GM19468 (cell line): Measurements from ENCODE around the gene ATXN1.

Experiments used
- ATAC-seq: cut with Tn5 transposase; IDR thresholded peaks from one replicate; pipeline ENCODE4 v1.9.1; 2021; ENCODE audit warnings: mild to moderate bottlenecking, moderate library complexity, moderate number of reproducible peaks; ENCODE audit not compliant: unreplicated experiment; ENCODE audit errors: extremely low read depth

Gene ATXN1

DNA sequence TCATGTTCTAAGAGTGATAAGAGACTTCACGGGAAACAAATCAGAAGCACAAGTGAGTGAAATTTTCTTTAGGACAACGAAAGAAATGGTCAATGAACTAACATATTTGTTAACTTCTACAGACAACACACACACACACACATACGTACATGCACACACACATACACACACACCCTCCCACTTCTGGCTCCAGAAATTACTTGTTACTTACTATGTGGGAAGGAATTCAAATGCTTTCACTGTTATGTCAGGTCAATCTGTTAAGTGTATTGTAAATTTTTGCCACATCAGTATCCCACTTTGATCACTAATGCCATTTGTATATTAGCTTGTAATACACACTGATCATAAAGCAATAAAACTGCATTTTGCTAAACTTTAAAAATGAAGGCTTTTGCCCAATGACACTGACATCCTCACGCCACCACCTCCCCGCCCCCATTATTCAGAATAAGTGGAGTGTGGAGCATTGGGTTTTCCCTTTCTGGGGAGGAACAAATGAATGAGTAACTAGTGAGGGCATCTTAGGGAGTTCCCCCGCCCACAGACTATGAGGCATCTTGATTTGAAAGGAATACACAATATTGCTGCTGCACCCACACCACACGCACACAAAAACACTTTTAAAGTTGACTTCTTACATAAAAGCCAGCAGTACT is 76.2 kb downstream of the ATXN1 start:
- no peak for ATAC-seq

GRCh38 chr6:16684195-16684689 is 77.0 kb downstream of the ATXN1 start:
- no peak for ATAC-seq

DNA sequence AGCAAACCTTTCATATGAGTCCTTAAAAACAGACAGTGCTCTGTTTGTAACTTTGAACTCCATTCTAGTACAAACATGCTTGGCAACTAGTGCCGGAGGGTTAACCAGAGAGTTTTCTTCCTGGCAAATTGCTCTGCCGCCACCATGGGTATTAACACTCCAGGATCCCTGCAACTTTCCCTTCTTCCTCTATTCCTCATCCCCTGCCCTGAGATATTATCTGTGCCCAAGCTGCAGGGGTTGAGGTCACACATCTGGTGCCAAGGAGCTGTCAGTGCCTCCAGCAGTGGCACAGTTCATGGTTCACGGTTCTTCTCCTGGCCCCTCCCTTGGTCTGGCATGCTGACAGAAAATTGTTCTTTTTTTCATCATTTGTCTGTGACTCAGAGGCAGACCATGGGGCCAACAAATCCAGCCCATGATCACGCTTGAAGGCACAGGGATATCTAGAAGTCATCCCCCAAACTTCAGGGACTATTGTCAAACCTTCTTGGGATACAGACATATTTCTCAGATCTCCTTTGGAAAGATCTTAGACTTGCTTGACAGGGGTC is 77.5 kb downstream of the ATXN1 start:
- ATAC-seq: no peak

DNA sequence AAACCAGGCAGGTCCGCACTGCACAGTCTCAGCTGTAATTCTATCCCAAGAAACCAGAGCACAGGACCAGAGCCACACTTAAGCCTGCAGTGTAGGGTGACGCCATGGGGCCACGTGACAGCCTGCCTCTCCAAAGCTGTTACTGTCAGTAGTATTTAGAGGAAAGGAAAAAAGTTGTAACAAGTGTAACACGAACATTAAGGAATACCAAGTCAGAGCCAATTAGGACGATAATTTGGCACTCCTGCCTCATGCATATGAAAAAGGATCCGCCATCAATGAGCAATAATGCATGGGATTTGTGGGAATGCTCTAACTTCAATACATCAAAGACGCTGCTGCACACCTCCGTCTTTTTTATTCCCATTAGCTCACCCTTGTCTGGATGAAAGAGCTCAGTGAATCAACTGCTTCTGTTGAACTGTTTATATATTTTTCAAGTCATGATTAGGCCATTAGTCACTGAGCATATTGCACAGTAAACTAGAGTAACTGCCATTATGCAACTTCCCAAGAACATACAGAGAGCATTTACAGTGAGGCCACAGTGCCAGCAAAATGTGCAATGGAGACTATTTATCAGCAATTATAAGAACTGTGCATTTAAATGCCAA is 79.9 kb downstream of the ATXN1 start:
- no peak for ATAC-seq

GRCh38 chr6:16679050-16679449 is 82.2 kb downstream of the ATXN1 start:
- ATAC-seq: no peak

DNA sequence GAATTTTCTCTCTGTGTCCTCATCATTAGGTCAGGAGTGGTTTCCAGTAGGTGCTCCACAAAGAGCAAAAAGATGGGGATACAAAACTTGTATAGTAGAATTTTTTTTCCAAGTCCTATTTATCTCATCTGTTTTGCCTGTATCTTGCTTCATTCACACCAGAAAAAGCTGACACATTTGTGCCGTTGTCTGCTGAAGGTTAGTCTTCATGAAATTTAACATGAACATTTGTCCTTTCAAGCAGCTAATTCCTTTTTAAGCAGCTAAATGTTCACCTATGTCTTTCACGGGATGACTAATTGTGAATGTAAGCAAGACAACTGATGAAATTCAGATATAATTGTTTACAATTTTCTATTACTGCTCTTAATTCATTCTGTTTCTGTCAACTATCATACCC is 83.8 kb downstream of the ATXN1 start:
- no peak for ATAC-seq

GRCh38 chr6:16676978-16677377 is 84.3 kb downstream of the ATXN1 start:
- no peak for ATAC-seq

DNA sequence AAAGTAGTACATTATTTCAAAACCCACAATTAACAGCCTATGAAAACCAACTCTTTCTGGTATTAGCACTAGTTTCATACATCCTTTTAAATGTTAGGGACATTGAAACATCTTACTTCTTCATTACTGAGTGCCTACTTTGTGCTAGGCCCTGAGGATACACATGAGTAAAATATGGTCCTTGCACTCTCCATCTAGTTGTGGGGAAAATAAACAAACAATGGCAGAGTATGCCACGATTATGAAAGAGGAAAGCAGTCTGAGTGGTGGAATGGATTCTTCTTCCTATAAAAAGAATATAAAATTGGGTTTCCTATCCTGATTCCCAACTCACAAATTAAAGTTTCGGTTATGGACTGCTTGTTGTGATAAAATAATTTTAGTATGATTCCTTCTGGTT is 84.9 kb downstream of the ATXN1 start:
- no peak for ATAC-seq

- ATAC-seq: no peak
Observed at GRCh38 chr6:16674801-16675392, 86.4 kb downstream of the ATXN1 start.

GRCh38 chr6:16673011-16673797 is 88.1 kb downstream of the ATXN1 start:
- ATAC-seq: no peak

DNA sequence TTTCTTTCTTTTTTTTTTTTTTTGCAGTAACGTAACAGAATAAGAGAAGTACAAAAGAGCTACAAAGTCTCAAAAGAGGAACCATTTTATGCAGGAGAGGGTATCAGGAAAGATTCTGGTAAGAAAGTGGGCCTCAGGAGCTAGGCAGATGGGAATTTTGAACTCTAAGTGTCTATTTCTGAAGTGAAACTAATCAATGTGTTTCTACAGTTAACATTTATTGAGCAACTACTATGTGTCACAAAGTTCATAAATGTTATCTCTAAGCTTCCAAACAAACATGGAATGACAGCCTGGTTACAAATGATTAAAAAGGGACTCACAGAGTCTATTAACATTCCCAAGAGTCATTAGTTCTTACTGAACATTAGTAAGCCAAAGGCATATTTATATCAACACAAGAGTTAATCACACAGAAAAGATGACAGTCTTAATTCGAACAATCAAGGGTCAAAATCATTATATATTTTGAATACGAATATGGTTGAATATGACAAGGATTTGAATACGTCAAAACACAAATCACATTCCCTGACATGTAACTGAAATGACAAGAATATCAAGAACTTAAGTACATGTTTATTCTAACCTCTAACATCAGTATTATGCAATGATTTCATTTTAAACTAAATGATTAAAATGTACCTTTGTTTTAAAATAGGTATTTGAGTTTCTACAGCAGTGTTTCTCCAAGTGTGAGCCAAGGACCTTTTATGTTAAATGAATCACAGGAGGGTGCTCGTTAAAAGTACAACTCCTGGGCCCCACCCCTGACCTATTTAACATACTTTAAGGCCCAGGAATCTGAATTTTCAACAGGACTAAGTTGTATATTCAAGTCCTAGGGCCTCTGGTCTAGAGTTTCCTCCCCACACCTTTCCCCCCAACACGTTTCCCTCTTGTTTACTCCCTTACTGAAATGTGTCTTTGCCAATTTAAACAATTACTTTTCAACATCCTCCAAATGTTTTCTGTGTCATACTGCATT is 89.7 kb downstream of the ATXN1 start:
- no peak for ATAC-seq

DNA sequence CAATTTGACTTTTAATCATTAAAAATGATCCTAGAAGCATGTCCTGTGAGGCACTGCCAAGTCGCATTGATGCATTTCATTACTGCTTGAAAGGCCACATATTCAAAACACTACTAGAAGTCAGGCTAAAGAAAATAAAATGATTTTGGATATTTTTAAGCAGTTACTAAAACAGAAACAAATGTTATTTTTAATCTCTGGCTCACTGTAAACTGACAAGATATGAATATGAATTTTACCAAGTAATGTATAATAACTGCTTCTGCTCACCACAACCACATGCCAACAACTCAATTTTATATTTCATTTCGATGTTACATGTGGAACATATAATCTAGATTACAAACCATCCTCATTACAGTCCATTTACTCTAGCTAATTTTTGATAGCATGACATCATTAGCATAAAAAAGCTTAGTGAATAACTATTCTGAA is 90.6 kb downstream of the ATXN1 start:
- no peak for ATAC-seq

DNA sequence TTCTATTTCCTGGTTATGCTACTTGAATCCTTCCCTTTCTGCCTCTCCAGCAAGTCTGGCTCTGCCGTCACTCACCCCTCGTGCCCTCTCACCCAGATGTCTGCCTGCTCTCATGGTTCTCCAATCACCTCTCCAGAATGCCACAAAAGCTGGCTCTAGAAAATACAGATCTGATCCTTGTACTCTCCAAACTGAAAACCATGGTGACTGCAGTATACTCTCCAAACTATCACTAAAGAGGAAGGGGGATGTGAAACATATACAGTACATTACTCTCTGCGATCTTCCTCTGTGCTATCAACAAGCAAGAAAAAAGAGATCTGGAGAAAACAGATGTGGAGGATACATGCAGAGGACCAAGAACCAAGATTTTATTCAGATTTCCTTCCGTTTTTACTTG is 91.1 kb downstream of the ATXN1 start:
- ATAC-seq: no peak

DNA sequence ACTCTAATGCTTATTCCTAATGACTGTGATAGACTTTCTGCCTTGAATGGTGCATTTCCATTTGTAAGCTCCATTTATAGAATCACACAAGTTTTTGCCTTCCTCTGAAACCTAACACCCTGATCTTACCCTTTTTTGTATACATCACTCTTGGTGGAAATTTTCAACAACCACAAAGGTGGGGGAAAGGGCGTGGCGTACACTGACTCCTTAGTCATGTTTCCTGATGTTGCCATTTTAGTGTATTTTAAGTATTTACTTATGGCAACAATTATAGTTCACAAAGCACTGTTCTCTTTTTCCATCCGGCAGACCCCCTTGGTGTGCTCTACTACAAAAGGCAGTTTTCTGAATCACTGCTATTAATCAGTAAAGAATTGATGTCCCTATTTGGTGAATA is 92.0 kb downstream of the ATXN1 start:
- ATAC-seq: no peak

DNA sequence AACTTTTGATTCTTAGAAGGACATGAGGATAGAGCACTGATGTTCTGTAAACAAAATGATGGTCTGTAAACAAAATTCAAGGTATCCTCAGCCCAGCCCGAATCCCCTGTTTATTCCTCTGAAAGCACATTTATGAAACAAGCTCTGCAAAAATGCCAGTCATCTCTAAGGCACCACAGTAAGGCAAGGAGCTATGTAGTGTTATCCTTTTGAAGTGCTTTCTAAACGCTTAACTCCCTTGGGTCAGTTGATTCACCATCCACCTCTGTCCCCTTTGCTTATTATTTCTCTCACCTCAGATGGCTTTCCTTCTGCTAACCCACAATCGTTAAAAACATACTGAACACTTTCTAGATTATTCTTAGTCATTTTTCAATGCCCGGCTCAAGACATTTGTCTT is 93.8 kb downstream of the ATXN1 start:
- ATAC-seq: no peak

DNA sequence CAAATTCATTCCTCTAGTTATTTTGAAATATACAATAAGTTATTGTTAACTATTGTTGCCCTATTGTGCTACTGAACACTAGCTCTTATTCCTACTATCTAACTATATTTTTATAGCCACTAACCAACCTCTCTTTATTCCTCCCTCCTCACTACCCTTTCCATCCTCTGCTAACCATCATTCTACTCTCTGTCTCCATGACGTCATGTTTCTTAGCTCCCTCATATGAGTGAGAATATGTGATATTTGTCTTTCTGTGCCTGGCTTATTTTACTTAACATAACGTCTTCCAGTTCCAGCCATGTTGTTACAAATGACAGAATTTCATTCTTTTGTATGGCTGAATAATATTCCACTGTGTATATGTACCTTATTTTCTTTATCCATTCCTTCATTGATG is 95.3 kb downstream of the ATXN1 start:
- no peak for ATAC-seq

DNA sequence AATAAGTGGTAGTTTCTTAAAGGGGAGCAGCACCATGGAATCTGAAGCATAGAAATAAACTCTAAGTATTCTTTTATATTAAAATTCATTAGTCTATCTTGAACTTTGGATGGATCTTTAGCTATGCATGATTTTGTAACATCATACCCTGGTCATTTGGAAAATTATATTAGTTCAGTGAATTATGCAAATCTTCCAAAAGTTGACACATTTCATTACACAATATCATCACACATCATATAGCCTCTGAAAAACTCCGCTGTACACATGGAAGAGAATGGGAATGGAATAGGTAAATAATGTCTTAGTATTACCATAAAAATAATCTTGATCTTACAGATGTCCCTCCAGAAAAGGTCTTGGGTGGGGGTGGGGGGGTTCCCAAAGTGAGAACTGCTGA is 96.1 kb downstream of the ATXN1 start:
- no peak for ATAC-seq

- ATAC-seq: no peak
Observed at GRCh38 chr6:16663901-16664300, 97.4 kb downstream of the ATXN1 start.

GRCh38 chr6:16660157-16660497 is 101.1 kb downstream of the ATXN1 start:
- no peak for ATAC-seq
